ENCODE measurements around the gene NEURL2.

DNA sequence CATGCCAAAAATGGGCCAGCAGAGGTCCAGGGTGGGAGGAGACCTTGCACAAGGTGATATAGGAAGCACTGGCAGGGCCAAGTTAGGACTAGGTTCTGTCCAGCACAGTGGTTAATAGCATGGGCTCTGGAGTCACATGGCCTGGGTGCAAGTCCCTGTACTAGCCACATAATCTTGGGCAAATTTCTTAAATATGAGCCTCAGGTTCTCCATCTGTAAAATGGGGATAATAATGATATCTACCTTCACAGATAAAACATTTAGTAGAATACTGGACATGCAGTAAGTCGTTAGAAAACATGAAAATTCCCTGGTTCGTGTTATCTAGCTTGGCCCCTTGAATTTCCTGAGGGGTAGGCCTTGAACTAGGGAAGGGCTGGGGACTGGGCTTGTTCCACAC lies 6.3 kb upstream of the NEURL2 start:
- TF ChIP-seq POLR2A (IDR thresholded peaks at IDR 0.05): no peak
- TF ChIP-seq, protein P1, sequence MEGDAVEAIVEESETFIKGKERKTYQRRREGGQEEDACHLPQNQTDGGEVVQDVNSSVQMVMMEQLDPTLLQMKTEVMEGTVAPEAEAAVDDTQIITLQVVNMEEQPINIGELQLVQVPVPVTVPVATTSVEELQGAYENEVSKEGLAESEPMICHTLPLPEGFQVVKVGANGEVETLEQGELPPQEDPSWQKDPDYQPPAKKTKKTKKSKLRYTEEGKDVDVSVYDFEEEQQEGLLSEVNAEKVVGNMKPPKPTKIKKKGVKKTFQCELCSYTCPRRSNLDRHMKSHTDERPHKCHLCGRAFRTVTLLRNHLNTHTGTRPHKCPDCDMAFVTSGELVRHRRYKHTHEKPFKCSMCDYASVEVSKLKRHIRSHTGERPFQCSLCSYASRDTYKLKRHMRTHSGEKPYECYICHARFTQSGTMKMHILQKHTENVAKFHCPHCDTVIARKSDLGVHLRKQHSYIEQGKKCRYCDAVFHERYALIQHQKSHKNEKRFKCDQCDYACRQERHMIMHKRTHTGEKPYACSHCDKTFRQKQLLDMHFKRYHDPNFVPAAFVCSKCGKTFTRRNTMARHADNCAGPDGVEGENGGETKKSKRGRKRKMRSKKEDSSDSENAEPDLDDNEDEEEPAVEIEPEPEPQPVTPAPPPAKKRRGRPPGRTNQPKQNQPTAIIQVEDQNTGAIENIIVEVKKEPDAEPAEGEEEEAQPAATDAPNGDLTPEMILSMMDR (IDR thresholded peaks at IDR 0.05): no peak

Measured in esophagus squamous epithelium (tissue), 4 donors.